ENCODE data around the gene PPP1R9A. TPM values are rescaled to one million over a fixed set of nuclear protein-coding genes. Genes with fewer than 3 reads are reported as not detected.

Gene PPP1R9A
- total and polyA plus RNA-seq, 2 donors from 2014 or later = 2.6 to 25.7 TPM

- FAIRE-seq = no peak
- DNase-seq = peak in 1 of 5 donors; percentile 16
- Histone ChIP-seq H3K4me3 (ENCODE audit: low read length in 3 of 3) (no peak within 1 kb of the TSS), H3K36me3 (ENCODE audit: control insufficient read depth in 2 of 3, insufficient read depth in 3 of 3, low read length in 3 of 3) (no peaks in the 10 kb centered on the region), H3K4me1 (ENCODE audit: control insufficient read depth in 2 of 3, insufficient read depth in 2 of 3, low read depth in 1 of 3, low read length in 3 of 3) (no peaks in the 10 kb centered on the region), H3K9me3 (ENCODE audit: control insufficient read depth in 2 of 3, insufficient read depth in 1 of 3, low read length in 3 of 3) (no peaks in the 10 kb centered on the region), H3K27ac (ENCODE audit: low read depth in 2 of 2, low read length in 2 of 2) (no peak within 1 kb of the TSS), H3K9ac (ENCODE audit: low read length in 3 of 3) (no peak within 1 kb of the TSS), H3K27me3 (ENCODE audit: control insufficient read depth, insufficient read depth, low read length) (no peaks in the 10 kb centered on the region)
- intact Hi-C loops (cut with DNase I) = no loop called here
- TF ChIP-seq, protein P1, sequence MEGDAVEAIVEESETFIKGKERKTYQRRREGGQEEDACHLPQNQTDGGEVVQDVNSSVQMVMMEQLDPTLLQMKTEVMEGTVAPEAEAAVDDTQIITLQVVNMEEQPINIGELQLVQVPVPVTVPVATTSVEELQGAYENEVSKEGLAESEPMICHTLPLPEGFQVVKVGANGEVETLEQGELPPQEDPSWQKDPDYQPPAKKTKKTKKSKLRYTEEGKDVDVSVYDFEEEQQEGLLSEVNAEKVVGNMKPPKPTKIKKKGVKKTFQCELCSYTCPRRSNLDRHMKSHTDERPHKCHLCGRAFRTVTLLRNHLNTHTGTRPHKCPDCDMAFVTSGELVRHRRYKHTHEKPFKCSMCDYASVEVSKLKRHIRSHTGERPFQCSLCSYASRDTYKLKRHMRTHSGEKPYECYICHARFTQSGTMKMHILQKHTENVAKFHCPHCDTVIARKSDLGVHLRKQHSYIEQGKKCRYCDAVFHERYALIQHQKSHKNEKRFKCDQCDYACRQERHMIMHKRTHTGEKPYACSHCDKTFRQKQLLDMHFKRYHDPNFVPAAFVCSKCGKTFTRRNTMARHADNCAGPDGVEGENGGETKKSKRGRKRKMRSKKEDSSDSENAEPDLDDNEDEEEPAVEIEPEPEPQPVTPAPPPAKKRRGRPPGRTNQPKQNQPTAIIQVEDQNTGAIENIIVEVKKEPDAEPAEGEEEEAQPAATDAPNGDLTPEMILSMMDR (IDR thresholded peaks at IDR 0.05; ENCODE audit: borderline replicate concordance, extremely low read depth, insufficient read depth) = no peak
Measured at GRCh38 chr7:95324431-95324830, 417.0 kb downstream of the PPP1R9A start, which contains the start of gene PON1. TSS of gene PON1 (minus strand) at chr7:95324532. CDS start at chr7:95324475, 57 bp downstream.

GRCh38 chr7:95327356-95327755 lies 420.0 kb downstream of the PPP1R9A start:
- Histone ChIP-seq H3K9ac (ENCODE audit: low read length in 3 of 3) (no peak overlapping the region), H3K27me3 (ENCODE audit: control insufficient read depth, insufficient read depth, low read length) (no peaks in the 10 kb centered on the region), H3K36me3 (ENCODE audit: control insufficient read depth in 2 of 3, insufficient read depth in 3 of 3, low read length in 3 of 3) (no peaks in the 10 kb centered on the region), H3K9me3 (ENCODE audit: control insufficient read depth in 2 of 3, insufficient read depth in 1 of 3, low read length in 3 of 3) (no peaks in the 10 kb centered on the region), H3K4me3 (ENCODE audit: low read length in 3 of 3) (no peak overlapping the region), H3K4me1 (ENCODE audit: control insufficient read depth in 2 of 3, insufficient read depth in 2 of 3, low read depth in 1 of 3, low read length in 3 of 3) (no peaks in the 10 kb centered on the region), H3K27ac (ENCODE audit: low read depth in 2 of 2, low read length in 2 of 2) (no peak overlapping the region)
- intact Hi-C loops (cut with DNase I) = no loop called here
- TF ChIP-seq, protein P1 (IDR thresholded peaks at IDR 0.05; ENCODE audit: borderline replicate concordance, extremely low read depth, insufficient read depth) = no peak
- DNase-seq = no peak
- FAIRE-seq = no peak

DNA sequence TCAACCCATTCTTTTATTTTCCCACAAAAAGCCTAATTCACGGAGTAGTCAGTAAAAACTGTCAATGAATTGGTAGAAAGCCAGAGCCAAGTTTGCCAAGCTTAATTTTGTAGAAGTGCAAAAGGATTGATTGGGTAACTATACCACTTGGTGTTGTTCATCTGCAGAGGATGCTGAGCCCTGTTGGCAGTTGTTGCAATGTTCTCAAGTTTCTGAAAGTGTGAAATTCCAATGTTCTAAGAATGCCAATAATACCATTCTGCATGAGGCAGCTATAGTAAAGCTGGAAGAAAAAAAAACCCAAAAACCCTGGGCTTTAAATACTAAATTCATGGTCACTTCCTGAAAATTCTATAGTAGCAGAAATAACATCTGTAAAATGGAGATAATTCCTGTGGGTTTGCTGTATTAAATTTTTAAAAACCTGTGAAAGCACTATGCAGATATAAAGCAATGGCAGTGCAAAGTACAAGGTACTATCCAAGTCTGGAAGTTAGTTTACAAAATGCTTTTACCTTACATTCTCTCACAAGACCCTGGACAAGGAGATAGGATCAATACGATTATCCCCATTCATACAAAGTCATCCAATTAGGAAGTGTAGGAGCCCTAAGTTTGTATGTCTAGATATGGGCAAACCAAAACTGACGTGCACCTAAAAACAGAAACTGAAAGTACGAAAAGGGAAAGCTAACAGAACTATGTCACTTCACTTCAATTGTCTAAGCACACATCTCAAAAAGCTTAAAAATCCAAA lies 423.0 kb downstream of the PPP1R9A start:
- DNase-seq = no peak
- peak overlapping the region in 2 of 3 donors; percentile 57 to 60 for H3K4me3 ChIP-seq (ENCODE audit: low read length in 3 of 3)
- FAIRE-seq = peak; percentile 17

More for the DNA sequence above, 423.0 kb downstream of the PPP1R9A start:
- Histone ChIP-seq H3K36me3 (ENCODE audit: control insufficient read depth in 2 of 3, insufficient read depth in 3 of 3, low read length in 3 of 3) (no peaks in the 10 kb centered on the region), H3K27ac (ENCODE audit: low read depth in 2 of 2, low read length in 2 of 2) (no peak overlapping the region), H3K4me1 (ENCODE audit: control insufficient read depth in 2 of 3, insufficient read depth in 2 of 3, low read depth in 1 of 3, low read length in 3 of 3) (no peaks in the 10 kb centered on the region), H3K27me3 (ENCODE audit: control insufficient read depth, insufficient read depth, low read length) (no peaks in the 10 kb centered on the region), H3K9me3 (ENCODE audit: control insufficient read depth in 2 of 3, insufficient read depth in 1 of 3, low read length in 3 of 3) (no peaks in the 10 kb centered on the region), H3K9ac (ENCODE audit: low read length in 3 of 3) (no peak overlapping the region)
- intact Hi-C loops (cut with DNase I) = no loop called here
- TF ChIP-seq, protein P1 (IDR thresholded peaks at IDR 0.05; ENCODE audit: borderline replicate concordance, extremely low read depth, insufficient read depth) = no peak
